ENCODE data around the gene DDX25. TPM values are rescaled to one million over a fixed set of nuclear protein-coding genes. Genes with fewer than 3 reads are reported as not detected.

DDX25 gene
- total RNA-seq, 1 experiment from 2014 or later, result 0.26 TPM

DNA sequence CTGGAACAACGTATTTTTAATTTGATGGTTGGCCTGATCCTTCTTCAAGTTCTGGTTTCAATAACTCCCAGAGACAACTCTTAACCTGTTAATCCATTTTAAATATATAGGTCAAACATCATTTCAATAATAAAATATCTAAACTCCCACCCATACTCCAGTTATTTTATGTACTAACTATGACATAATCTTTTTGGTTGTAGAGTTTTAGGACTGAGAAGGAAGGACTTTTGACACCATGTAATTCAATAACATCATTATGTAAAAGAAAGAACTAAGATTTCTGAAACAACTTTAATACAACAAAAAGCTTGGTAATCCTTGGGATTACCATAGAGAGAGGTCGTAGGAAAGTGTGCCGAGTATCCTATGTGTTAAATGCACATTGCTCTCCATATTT is 73.0 kb downstream of the DDX25 start:
- H3K79me2 ChIP-seq (ENCODE audit: low read depth), result no peaks in the 10 kb centered on the region
- TF ChIP-seq, protein P1, sequence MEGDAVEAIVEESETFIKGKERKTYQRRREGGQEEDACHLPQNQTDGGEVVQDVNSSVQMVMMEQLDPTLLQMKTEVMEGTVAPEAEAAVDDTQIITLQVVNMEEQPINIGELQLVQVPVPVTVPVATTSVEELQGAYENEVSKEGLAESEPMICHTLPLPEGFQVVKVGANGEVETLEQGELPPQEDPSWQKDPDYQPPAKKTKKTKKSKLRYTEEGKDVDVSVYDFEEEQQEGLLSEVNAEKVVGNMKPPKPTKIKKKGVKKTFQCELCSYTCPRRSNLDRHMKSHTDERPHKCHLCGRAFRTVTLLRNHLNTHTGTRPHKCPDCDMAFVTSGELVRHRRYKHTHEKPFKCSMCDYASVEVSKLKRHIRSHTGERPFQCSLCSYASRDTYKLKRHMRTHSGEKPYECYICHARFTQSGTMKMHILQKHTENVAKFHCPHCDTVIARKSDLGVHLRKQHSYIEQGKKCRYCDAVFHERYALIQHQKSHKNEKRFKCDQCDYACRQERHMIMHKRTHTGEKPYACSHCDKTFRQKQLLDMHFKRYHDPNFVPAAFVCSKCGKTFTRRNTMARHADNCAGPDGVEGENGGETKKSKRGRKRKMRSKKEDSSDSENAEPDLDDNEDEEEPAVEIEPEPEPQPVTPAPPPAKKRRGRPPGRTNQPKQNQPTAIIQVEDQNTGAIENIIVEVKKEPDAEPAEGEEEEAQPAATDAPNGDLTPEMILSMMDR (conservative IDR thresholded peaks at IDR 0.05), result no peak
- no peak for TF ChIP-seq EZH2 (IDR thresholded peaks at IDR 0.05; ENCODE audit: low read depth)
- H3K27me3 ChIP-seq (ENCODE audit: insufficient read depth, low read depth), result no peaks in the 10 kb centered on the region
- no peak overlapping the region for H3K27ac ChIP-seq
- no peaks in the 10 kb centered on the region for H3F3A ChIP-seq (ENCODE audit: insufficient read depth, low read depth)
- BruUV-seq (replicated peaks), result no TSS peak
- no peaks in the 10 kb centered on the region for H3K9me3 ChIP-seq (ENCODE audit: insufficient read depth, low read depth)
- H3K9me2 ChIP-seq (ENCODE audit: insufficient read depth), result no peaks in the 10 kb centered on the region
- no peak overlapping the region for H3K4me3 ChIP-seq
- H4K20me1 ChIP-seq (ENCODE audit: insufficient read depth), result no peaks in the 10 kb centered on the region
- no peak overlapping the region for H2AFZ ChIP-seq
- no peaks in the 10 kb centered on the region for H3K4me1 ChIP-seq (replicated peaks; ENCODE audit: insufficient read depth)
- no peak overlapping the region for H3K4me2 ChIP-seq
- intact Hi-C loops (cut with micrococcal nuclease; ENCODE audit: unreplicated experiment), result no loop called here
- POLR2A ChIA-PET (ENCODE audit: unreplicated experiment), result no interaction called here
- CTCF ChIA-PET, result no interaction called here
- no peak for DNase-seq
- no peaks in the 10 kb centered on the region for H3K36me3 ChIP-seq (ENCODE audit: low read depth)

DNA sequence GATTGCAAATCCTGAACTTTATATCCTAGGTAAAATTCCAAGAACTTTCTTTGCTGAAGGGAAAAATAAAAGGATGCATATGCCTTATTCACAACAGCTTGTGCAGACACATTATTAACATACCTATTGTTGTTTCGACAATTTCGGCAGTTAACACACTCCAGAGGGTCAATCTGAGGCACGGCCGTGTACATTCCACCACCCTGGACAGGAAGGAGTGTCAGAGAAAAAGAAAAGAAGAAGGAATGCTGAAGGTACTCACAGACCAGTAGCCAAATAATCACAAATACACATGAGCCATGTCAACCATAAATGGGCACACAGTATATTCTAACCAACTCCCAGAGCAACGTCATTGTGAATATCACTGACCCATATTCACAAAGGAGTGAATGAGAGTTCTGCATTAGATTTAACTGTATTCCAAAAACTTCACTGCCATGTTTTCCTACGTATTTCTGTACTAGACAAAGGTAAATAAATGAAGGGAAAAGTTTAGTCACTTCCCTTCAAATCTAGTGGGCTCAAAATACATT is 73.9 kb downstream of the DDX25 start:
- ChIA-PET POLR2A (ENCODE audit: unreplicated experiment) (no interaction called here), CTCF (no interaction called here)
- no TSS peak for BruUV-seq (replicated peaks)

More for the DNA sequence above, 73.9 kb downstream of the DDX25 start:
- Histone ChIP-seq H3K4me1 (replicated peaks; ENCODE audit: insufficient read depth) (no peaks in the 10 kb centered on the region), H3K4me3 (no peak overlapping the region), H3K4me2 (no peak overlapping the region), H3K9me2 (ENCODE audit: insufficient read depth) (no peaks in the 10 kb centered on the region), H3K9me3 (ENCODE audit: insufficient read depth, low read depth) (no peaks in the 10 kb centered on the region), H3K27ac (no peak overlapping the region), H2AFZ (no peak overlapping the region), H3K27me3 (ENCODE audit: insufficient read depth, low read depth) (no peaks in the 10 kb centered on the region), H4K20me1 (ENCODE audit: insufficient read depth) (no peaks in the 10 kb centered on the region), H3K36me3 (ENCODE audit: low read depth) (no peaks in the 10 kb centered on the region), H3K79me2 (ENCODE audit: low read depth) (no peaks in the 10 kb centered on the region), H3F3A (ENCODE audit: insufficient read depth, low read depth) (no peaks in the 10 kb centered on the region)
- TF ChIP-seq, protein P1 (conservative IDR thresholded peaks at IDR 0.05), result no peak
- no peak for TF ChIP-seq EZH2 (IDR thresholded peaks at IDR 0.05; ENCODE audit: low read depth)
- intact Hi-C loops (cut with micrococcal nuclease; ENCODE audit: unreplicated experiment), result no loop called here
- DNase-seq, result no peak

Other genes with a start within 250 kb of the DDX25 start
- gene ACRV1, start 223.7 kb upstream of the DDX25 start, total RNA-seq (2021), result not detected in 2 replicates
- not detected in 2 replicates for gene PATE1, start 158.2 kb upstream of the DDX25 start, total RNA-seq (2021)
- 1.3 TPM in 2 replicates for gene PATE2, start 125.7 kb upstream of the DDX25 start, total RNA-seq (2021)
- gene PATE3, start 116.4 kb upstream of the DDX25 start, total RNA-seq (2021), result not detected in 2 replicates
- not detected in 2 replicates for gene PATE4, start 71.2 kb upstream of the DDX25 start, total RNA-seq (2021)
- gene HYLS1, start 16.8 kb upstream of the DDX25 start, total RNA-seq (2021), result 12.2 and 16.7 TPM in 2 replicates
- gene PUS3, start 1.3 kb upstream of the DDX25 start, total RNA-seq (2021), result 5.7 and 6.5 TPM in 2 replicates
- not detected in 2 replicates for gene VSIG10L2, start 41.5 kb downstream of the DDX25 start, total RNA-seq (2021)
- 10.0 and 11.2 TPM in 2 replicates for gene CDON, start 158.4 kb downstream of the DDX25 start, total RNA-seq (2021)

Measured in PC-9 (cell line).